ENCODE data around the gene CD99L2. TPM values are rescaled to one million over a fixed set of nuclear protein-coding genes. Genes with fewer than 3 reads are reported as not detected.

CD99L2 gene
- total and polyA plus RNA-seq, 10 of the 15 experiments (the other 5 are each of a cell fraction or from before 2014, with no cell fraction given) = 1.1 to 22.9 (median 13.0) TPM

- no peak overlapping the region for H3K4me2 ChIP-seq (ENCODE audit: control insufficient read depth, insufficient read depth)
- ATAC-seq (no peak), DNase-seq (ENCODE audit: low read depth, low spot score) (no peak), FAIRE-seq (no peak)
- H3K27me3 ChIP-seq (replicated peaks in 1 of 2; ENCODE audit: control insufficient read depth in 2 of 2, insufficient read depth in 2 of 2, low read length in 1 of 2) = no peaks in the 10 kb centered on the region
- H3K27ac ChIP-seq (ENCODE audit: control insufficient read depth, insufficient read depth) = no peak overlapping the region
- intact Hi-C loops (cut with micrococcal nuclease; ENCODE audit: unreplicated experiment) = no loop called here
- no peaks in the 10 kb centered on the region for H3K36me3 ChIP-seq (ENCODE audit: control insufficient read depth in 2 of 2, insufficient read depth in 2 of 2, low read length in 1 of 2)
- in situ Hi-C loops (cut with MboI) = no loop called here
- peaks cover 5% of the 10 kb centered on the region for H3K4me1 ChIP-seq (ENCODE audit: control insufficient read depth, insufficient read depth, low read length)
- ChIA-PET POLR2A (no interaction called here), CTCF (no interaction called here), SMC1A (ENCODE audit: uncharacterized antibody, unreplicated experiment) (interaction anchor here (0.8 kb wide), 1 partner anchor 18 kb away, joined by 3 read pairs; no protein-coding TSS in a partner anchor), RAD21 (ENCODE audit: unreplicated experiment) (no interaction called here)
- no peaks in the 10 kb centered on the region; the same call in 1 of the 2 replicates for H3K79me2 ChIP-seq (ENCODE audit: control insufficient read depth, insufficient read depth, low read length)
- no peak overlapping the region for H2AFZ ChIP-seq (ENCODE audit: control insufficient read depth, low read depth, low read length)
- no peak overlapping the region for H3K9ac ChIP-seq (ENCODE audit: control insufficient read depth, insufficient read depth, low read length)
- H4K20me1 ChIP-seq (ENCODE audit: control insufficient read depth, insufficient read depth) = no peaks in the 10 kb centered on the region
- no peaks in the 10 kb centered on the region; the same call in 2 of the 3 replicates for H3K9me3 ChIP-seq (replicated peaks; ENCODE audit: control insufficient read depth, insufficient read depth, low read length)
- no peak overlapping the region for H3K4me3 ChIP-seq
- WGBS (ENCODE audit: insufficient coverage, insufficient replicate concordance, low lambda C conversion rate, missing lambda C conversion rate) = 36% methylated on average over 3 of the region's 3 CpGs
- BruUV-seq (replicated peaks) = no TSS peak
- TF ChIP-seq ELK1 (IDR thresholded peaks at IDR 0.05; ENCODE audit: low read depth, low read length) (no peak), ZBTB40 (IDR thresholded peaks at IDR 0.05; ENCODE audit: borderline replicate concordance) (no peak), SUPT20H (IDR thresholded peaks at IDR 0.05; ENCODE audit: borderline replicate concordance, control insufficient read depth, low read depth, low read length) (no peak), JUNB (IDR thresholded peaks at IDR 0.05) (no peak), ZNF24 (IDR thresholded peaks at IDR 0.05) (no peak), E2F8 (IDR thresholded peaks at IDR 0.05; ENCODE audit: low read depth, partially characterized antibody) (no peak), CEBPB (IDR thresholded peaks at IDR 0.05; ENCODE audit: borderline replicate concordance in 1 of 2, low read depth in 2 of 2, low read length in 2 of 2) (no peak), ZSCAN29 (IDR thresholded peaks at IDR 0.05) (no peak), FOXK2 (IDR thresholded peaks at IDR 0.05) (no peak), MTA3 (IDR thresholded peaks at IDR 0.05; ENCODE audit: borderline replicate concordance, low read length) (no peak), NBN (IDR thresholded peaks at IDR 0.05) (no peak), IRF4 (IDR thresholded peaks at IDR 0.05; ENCODE audit: low read depth, low read length) (no peak)
Observed at GRCh38 chrX:150849996-150850720, 48.3 kb downstream of the CD99L2 start.

All from GM12878 (cell line).